ENCODE measurements around the gene SH2D6.
"Not testable (repeated sequence)": the region's sequence is repeated elsewhere in the genome, so short reads cannot be mapped to it uniquely, and the experiment has no call there.

The SH2D6 gene

GRCh38 chr2:85418132-85419008 lies at the start of gene SH2D6:
TSS of gene SH2D6 (plus strand) at chr2:85418714. CDS start at chr2:85429466, 10,752 bp downstream.
- peak; percentile 86 for DNase-seq

- no peak for DNase-seq
These were observed 49.6 kb upstream of the SH2D6 start for GRCh38 chr2:85368921-85369320.

- DNase-seq = no peak
These were observed 49.0 kb upstream of the SH2D6 start for GRCh38 chr2:85369500-85369899.

GRCh38 chr2:85371045-85371444 lies 47.5 kb upstream of the SH2D6 start:
- no peak for DNase-seq

GRCh38 chr2:85376291-85377065 lies 42.0 kb upstream of the SH2D6 start:
- no peak for DNase-seq

GRCh38 chr2:85377083-85377482 lies 41.4 kb upstream of the SH2D6 start:
- DNase-seq = no peak

- DNase-seq = no peak
These were observed 40.3 kb upstream of the SH2D6 start for GRCh38 chr2:85378257-85378656.

- no peak for DNase-seq
These were observed 38.5 kb upstream of the SH2D6 start for GRCh38 chr2:85380048-85380447.

GRCh38 chr2:85383151-85383550 lies 35.4 kb upstream of the SH2D6 start:
- not testable (repeated sequence) for DNase-seq

GRCh38 chr2:85383850-85384249 lies 34.7 kb upstream of the SH2D6 start:
- no peak for DNase-seq

- no peak for DNase-seq
These were observed 32.8 kb upstream of the SH2D6 start for GRCh38 chr2:85385746-85386145.

GRCh38 chr2:85387754-85388153 lies 30.8 kb upstream of the SH2D6 start:
- no peak for DNase-seq

GRCh38 chr2:85388878-85389538 lies 29.5 kb upstream of the SH2D6 start:
- DNase-seq = no peak

- no peak for DNase-seq
These were observed 27.4 kb upstream of the SH2D6 start for GRCh38 chr2:85390941-85391669.

- DNase-seq = no peak
These were observed 24.7 kb upstream of the SH2D6 start for GRCh38 chr2:85393836-85394235.

GRCh38 chr2:85394261-85394681 lies 24.2 kb upstream of the SH2D6 start:
- peak; percentile 90 for DNase-seq

- DNase-seq = peak; percentile 55
These were observed 23.5 kb upstream of the SH2D6 start for GRCh38 chr2:85394976-85395375.

GRCh38 chr2:85395912-85396475 lies 22.5 kb upstream of the SH2D6 start:
- no peak for DNase-seq

GRCh38 chr2:85396531-85397470 lies 21.7 kb upstream of the SH2D6 start:
- peak; percentile 30 for DNase-seq

GRCh38 chr2:85397925-85398331 lies 20.6 kb upstream of the SH2D6 start:
- no peak for DNase-seq
